ENCODE data around the gene FPGS.

GRCh38 chr9:127796225-127796813 is 6.4 kb upstream of the FPGS start:
- no peak for TF ChIP-seq EP300 (IDR thresholded peaks at IDR 0.05)
- TF ChIP-seq CTCF (IDR thresholded peaks at IDR 0.05): no peak
- TF ChIP-seq POLR2A (IDR thresholded peaks at IDR 0.05): no peak

Data from stomach (tissue), 4 donors.